SK-N-SH treated with all-trans-retinoic acid at 6 μM for 48 hours (cell line): ENCODE data around the gene NKD1.

Experiments used
- ATAC-seq: fragments of 200-7000 bp; cut with Tn5 transposase; 3 replicates; pipeline ENCODE4 v1.9.1; 2020; ENCODE audit warnings: mild to moderate bottlenecking, moderate library complexity
- ARNTL ChIP-seq: fragments of 450-650 bp; formaldehyde crosslinking; IDR thresholded peaks from 2 replicates; pipeline ENCODE4 v1.5.0; 2020; ENCODE audit warnings: low read depth, mild to moderate bottlenecking, moderate library complexity, borderline replicate concordance
- BACH2 ChIP-seq: fragments of 250-450 bp; sonication (Bioruptor Pico); IDR thresholded peaks from 2 replicates; pipeline ENCODE4 v1.9.0; 2021; ENCODE audit warnings: mild to moderate bottlenecking, borderline replicate concordance
- CREB5 ChIP-seq: fragments of 250-450 bp; sonication (Bioruptor Pico); IDR thresholded peaks from 2 replicates; pipeline ENCODE4 v1.5.1; 2020; ENCODE audit warnings: low read depth, mild to moderate bottlenecking, moderate library complexity
- CSDC2 ChIP-seq: fragments of 250-450 bp; sonication (Bioruptor Pico); IDR thresholded peaks from 2 replicates; pipeline ENCODE4 v1.5.0; 2020; ENCODE audit warnings: mild to moderate bottlenecking, moderate library complexity
- CSRNP3 ChIP-seq: fragments of 250-450 bp; sonication (Bioruptor Pico); IDR thresholded peaks from 2 replicates; pipeline ENCODE4 v1.5.1; 2021; ENCODE audit warnings: mild to moderate bottlenecking, moderate library complexity
- ESRRG ChIP-seq: fragments of 250-450 bp; sonication (Bioruptor Pico); IDR thresholded peaks from 2 replicates; pipeline ENCODE4 v1.6.1; 2021; ENCODE audit warnings: mild to moderate bottlenecking
- GLIS3 ChIP-seq: fragments of 250-450 bp; sonication (Bioruptor Pico); IDR thresholded peaks from 2 replicates; pipeline ENCODE4 v1.5.0; 2020; ENCODE audit warnings: mild to moderate bottlenecking, moderate library complexity
- ISL1 ChIP-seq: fragments of 250-450 bp; sonication (Bioruptor Pico); IDR thresholded peaks from 2 replicates; pipeline ENCODE4 v2.1.2; 2022; ENCODE audit warnings: mild to moderate bottlenecking, moderate library complexity
- OSR1 ChIP-seq: fragments of 250-450 bp; sonication (Bioruptor Pico); IDR thresholded peaks from 2 replicates; pipeline ENCODE4 v1.8.0; 2022; ENCODE audit warnings: moderate library complexity, mild to moderate bottlenecking, inconsistent platforms
- PATZ1 ChIP-seq: fragments of 250-450 bp; sonication (Bioruptor Pico); IDR thresholded peaks from 2 replicates; pipeline ENCODE4 v1.8.0; 2020; ENCODE audit warnings: mild to moderate bottlenecking, moderate library complexity, borderline replicate concordance
- POU6F1 ChIP-seq: fragments of 250-450 bp; sonication (Bioruptor Pico); IDR thresholded peaks from 2 replicates; pipeline ENCODE4 v1.8.0; 2021; ENCODE audit warnings: low read depth, mild to moderate bottlenecking, moderate library complexity, borderline replicate concordance
- PPARA ChIP-seq: fragments of 250-450 bp; sonication (Bioruptor Pico); IDR thresholded peaks from 2 replicates; pipeline ENCODE4 v1.5.0; 2020; ENCODE audit warnings: mild to moderate bottlenecking, borderline replicate concordance
- RARB ChIP-seq: fragments of 250-450 bp; sonication (Bioruptor Pico); IDR thresholded peaks from 2 replicates; pipeline ENCODE4 v1.8.0; 2021; ENCODE audit warnings: mild to moderate bottlenecking, moderate library complexity
- SNAI2 ChIP-seq: fragments of 250-450 bp; sonication (Bioruptor Pico); IDR thresholded peaks from 2 replicates; pipeline ENCODE4 v1.5.0; 2020; ENCODE audit warnings: mild to moderate bottlenecking, moderate library complexity
- TCF4 ChIP-seq: fragments of 250-450 bp; sonication (Bioruptor Pico); IDR thresholded peaks from 2 replicates; pipeline ENCODE4 v1.8.0; 2021; ENCODE audit warnings: mild to moderate bottlenecking, moderate library complexity, borderline replicate concordance
- TOX ChIP-seq: fragments of 250-450 bp; sonication (Bioruptor Pico); IDR thresholded peaks from 2 replicates; pipeline ENCODE4 v1.8.0; 2021; ENCODE audit warnings: mild to moderate bottlenecking, moderate library complexity, borderline replicate concordance
- TSHZ2 ChIP-seq: fragments of 250-450 bp; sonication (Bioruptor Pico); IDR thresholded peaks from 2 replicates; pipeline ENCODE4 v1.5.0; 2020; ENCODE audit warnings: mild to moderate bottlenecking, moderate library complexity
- ZC3H10 ChIP-seq: fragments of 250-450 bp; sonication (Bioruptor Pico); IDR thresholded peaks from 2 replicates; pipeline ENCODE4 v1.5.1; 2021; ENCODE audit warnings: mild to moderate bottlenecking, moderate library complexity
- ZFP3 ChIP-seq: fragments of 250-450 bp; sonication (Bioruptor Pico); IDR thresholded peaks from 2 replicates; pipeline ENCODE4 v1.5.0; 2020; ENCODE audit warnings: mild to moderate bottlenecking, moderate library complexity
- ZFP30 ChIP-seq: fragments of 450-650 bp; formaldehyde crosslinking; IDR thresholded peaks from 2 replicates; pipeline ENCODE4 v1.5.0; 2022; ENCODE audit warnings: mild to moderate bottlenecking, moderate library complexity
- ZNF565 ChIP-seq: fragments of 450-650 bp; formaldehyde crosslinking; conservative IDR thresholded peaks from 2 replicates; pipeline ENCODE4 v1.5.0; 2020; ENCODE audit warnings: low read depth, mild to moderate bottlenecking, moderate library complexity
- ZNF70 ChIP-seq: fragments of 450-650 bp; formaldehyde crosslinking; IDR thresholded peaks from 2 replicates; pipeline ENCODE4 v1.5.0; 2020; ENCODE audit warnings: mild to moderate bottlenecking, moderate library complexity
- ZNF8 ChIP-seq: fragments of 450-650 bp; formaldehyde crosslinking; IDR thresholded peaks from 2 replicates; pipeline ENCODE4 v1.5.0; 2020; ENCODE audit warnings: mild to moderate bottlenecking, moderate library complexity

The NKD1 gene

GRCh38 chr16:50505714-50506542 lies 42.3 kb upstream of the NKD1 start:
- no peak for ATAC-seq
- TF ChIP-seq ZNF70 (CRISPR knock-in tag) (no peak), POU6F1 (no peak), TSHZ2 (CRISPR knock-in tag) (no peak), RARB (CRISPR knock-in tag) (no peak), PATZ1 (no peak), TOX (CRISPR knock-in tag) (no peak), GLIS3 (CRISPR knock-in tag) (no peak), SNAI2 (CRISPR knock-in tag) (no peak), BACH2 (CRISPR knock-in tag) (no peak), ZNF565 (no peak), ZFP3 (no peak), CREB5 (CRISPR knock-in tag) (no peak), ESRRG (CRISPR knock-in tag) (no peak), ISL1 (CRISPR knock-in tag) (no peak), ARNTL (CRISPR knock-in tag) (no peak), ZFP30 (no peak), ZNF8 (no peak), ZC3H10 (CRISPR knock-in tag) (no peak), CSRNP3 (no peak)
- TF ChIP-seq, all 23 proteins: peak for 0

GRCh38 chr16:50506543-50506937 lies 41.7 kb upstream of the NKD1 start:
- TF ChIP-seq CSDC2 (CRISPR knock-in tag) (no peak), PPARA (CRISPR knock-in tag) (no peak), CREB5 (CRISPR knock-in tag) (no peak), TCF4 (CRISPR knock-in tag) (no peak), RARB (CRISPR knock-in tag) (no peak), POU6F1 (no peak), ZNF70 (CRISPR knock-in tag) (no peak), ZFP30 (no peak), OSR1 (CRISPR knock-in tag) (no peak), ESRRG (CRISPR knock-in tag) (no peak), GLIS3 (CRISPR knock-in tag) (no peak), ZNF8 (no peak), TOX (CRISPR knock-in tag) (no peak), ZFP3 (no peak), SNAI2 (CRISPR knock-in tag) (no peak), BACH2 (CRISPR knock-in tag) (no peak), ZNF565 (no peak), PATZ1 (no peak)
- no peak for ATAC-seq
